GM23338 (cell line): ENCODE results near the gene SWT1. TPM values are rescaled to one million over a fixed set of nuclear protein-coding genes. Genes with fewer than 3 reads are reported as not detected.

Experiments
- ATAC-seq: fragments of 200-7000 bp; cut with Tn5 transposase; 3 replicates; pipeline ENCODE4 v1.9.1; 2020
- DNase-seq: peaks from one replicate; pipeline ENCODE4 v3.0.0-alpha.2; 2015; ENCODE audit warnings: low spot score
- H2AFZ ChIP-seq: fragments of 200-600 bp; sonication (generic); 2 replicates; pipeline ENCODE4 v1.8.0; 2016; ENCODE audit warnings: antibody characterized with exemption, mild to moderate bottlenecking, moderate library complexity
- H3F3A ChIP-seq: fragments of 200-600 bp; sonication (generic); replicated peaks from 2 replicates; pipeline ENCODE4 v1.8.0; 2017; ENCODE audit warnings: antibody characterized with exemption, mixed run types, low read depth
- H3K27ac ChIP-seq: fragments of 200-600 bp; sonication (generic); 2 replicates; pipeline ENCODE4 v1.6.1; 2016; ENCODE audit warnings: low read depth
- H3K27me3 ChIP-seq: fragments of 200-600 bp; sonication (generic); 2 replicates; pipeline ENCODE4 v1.8.0; 2016; ENCODE audit warnings: mild to moderate bottlenecking, mixed run types, moderate library complexity; ENCODE audit not compliant: insufficient read depth
- H3K36me3 ChIP-seq: fragments of 200-600 bp; sonication (generic); 2 replicates; pipeline ENCODE4 v1.8.0; 2016; ENCODE audit warnings: mild to moderate bottlenecking; ENCODE audit not compliant: insufficient read depth
- H3K4me1 ChIP-seq: fragments of 200-600 bp; sonication (generic); 2 replicates; pipeline ENCODE4 v1.8.0; 2016; ENCODE audit warnings: mild to moderate bottlenecking, moderate library complexity; ENCODE audit not compliant: insufficient read depth
- H3K4me2 ChIP-seq: fragments of 200-600 bp; sonication (generic); 2 replicates; pipeline ENCODE4 v1.7.1; 2017; ENCODE audit warnings: mixed run types
- H3K4me3 ChIP-seq: fragments of 200-600 bp; sonication (generic); 2 replicates; pipeline ENCODE4 v1.6.1; 2016; ENCODE audit warnings: mixed run types
- H3K79me2 ChIP-seq: fragments of 200-600 bp; sonication (generic); replicated peaks from 2 replicates; pipeline ENCODE4 v1.8.0; 2017; ENCODE audit warnings: mild to moderate bottlenecking; ENCODE audit not compliant: insufficient read depth
- H3K9me2 ChIP-seq: fragments of 200-600 bp; sonication (generic); 2 replicates; pipeline ENCODE4 v1.8.0; 2017; ENCODE audit not compliant: insufficient read depth
- H4K20me1 ChIP-seq: fragments of 200-600 bp; sonication (generic); replicated peaks from 2 replicates; pipeline ENCODE4 v1.8.0; 2017; ENCODE audit warnings: mild to moderate bottlenecking; ENCODE audit not compliant: insufficient read depth
- H3K27ac Mint-ChIP-seq: 2 replicates; pipeline ENCODE4 v1.8.0; 2020; ENCODE audit warnings: inconsistent platforms, mild to moderate bottlenecking, moderate library complexity, mixed read lengths
- H3K27me3 Mint-ChIP-seq: 3 replicates; pipeline ENCODE4 v1.8.0; 2022; ENCODE audit warnings: low read depth, mild to moderate bottlenecking, moderate library complexity, mixed read lengths, inconsistent platforms; ENCODE audit not compliant: insufficient read depth, poor library complexity
- H3K36me3 Mint-ChIP-seq: 3 replicates; pipeline ENCODE4 v1.8.0; 2021; ENCODE audit warnings: low read depth, mild to moderate bottlenecking, inconsistent platforms, moderate library complexity, mixed read lengths
- H3K4me1 Mint-ChIP-seq: 3 replicates; pipeline ENCODE4 v1.8.0; 2020; ENCODE audit warnings: mild to moderate bottlenecking, inconsistent platforms, mixed read lengths
- H3K4me3 Mint-ChIP-seq: 3 replicates; pipeline ENCODE4 v1.8.0; 2021; ENCODE audit warnings: moderate library complexity, mild to moderate bottlenecking, inconsistent platforms, mixed read lengths
- H3K9me3 Mint-ChIP-seq: 3 replicates; pipeline ENCODE4 v1.8.0; 2020; ENCODE audit warnings: moderate library complexity, mild to moderate bottlenecking, inconsistent platforms, mixed read lengths
- CREB1 ChIP-seq: fragments of 250-450 bp; sonication (Bioruptor Pico); IDR thresholded peaks from 2 replicates; pipeline ENCODE4 v1.5.0; 2020; ENCODE audit warnings: low read depth, mild to moderate bottlenecking, moderate library complexity
- EZH2 ChIP-seq: fragments of 200-600 bp; sonication (generic); IDR thresholded peaks from one replicate; pipeline ENCODE4 v1.8.0; 2017; ENCODE audit warnings: antibody characterized with exemption, mild to moderate bottlenecking, low read depth; ENCODE audit not compliant: unreplicated experiment
- EZH2phosphoT487 ChIP-seq: fragments of 200-600 bp; sonication (generic); IDR thresholded peaks from one replicate; pipeline ENCODE4 v1.8.1; 2018; ENCODE audit warnings: antibody characterized with exemption; ENCODE audit not compliant: unreplicated experiment
- JUNB ChIP-seq: IDR thresholded peaks from one replicate; pipeline ENCODE4 v1.6.1; 2016; ENCODE audit warnings: antibody characterized with exemption; ENCODE audit not compliant: unreplicated experiment
- NANOG ChIP-seq: IDR thresholded peaks from 2 replicates; pipeline ENCODE4 v1.6.1; 2016; ENCODE audit warnings: antibody characterized with exemption, borderline replicate concordance
- POLR2AphosphoS5 ChIP-seq: IDR thresholded peaks from 2 replicates; pipeline ENCODE4 v1.6.1; 2016; ENCODE audit warnings: antibody characterized with exemption, low read depth
- STAT1 ChIP-seq: IDR thresholded peaks from one replicate; pipeline ENCODE4 v1.6.1; 2016; ENCODE audit warnings: antibody characterized with exemption; ENCODE audit not compliant: unreplicated experiment
- ZNF114 ChIP-seq: fragments of 250-450 bp; sonication (Bioruptor Pico); IDR thresholded peaks from 2 replicates; pipeline ENCODE4 v1.5.0; 2020; ENCODE audit warnings: mild to moderate bottlenecking, moderate library complexity
- ZNF331 ChIP-seq: fragments of 250-450 bp; sonication (Bioruptor Pico); IDR thresholded peaks from 2 replicates; pipeline ENCODE4 v1.5.0; 2020; ENCODE audit warnings: low read depth, mild to moderate bottlenecking, moderate library complexity
- polyA plus RNA-seq: library from polyadenylated mRNA; unstranded; fragments of >200 nt; fragmentation: Nextera tagmentation; extraction: Ambion mirVana; gene quantifications from 2 replicates; pipeline ENCODE4 v1.2.1, GENCODE V29; 2016
- total RNA-seq: library from RNA; depleted of rRNA; stranded (reverse); fragments of >200 nt; shearing (Covaris generic); gene quantifications from 2 replicates; pipeline ENCODE4 v1.2.3, GENCODE V29; 2014
- TF ChIP-seq, protein P1 (sequence below): IDR thresholded peaks from 2 replicates; pipeline ENCODE4 v1.6.1; 2016; ENCODE audit warnings: antibody characterized with exemption
- TF ChIP-seq, protein P2 (sequence below): IDR thresholded peaks from one replicate; pipeline ENCODE4 v1.6.1; 2018; ENCODE audit warnings: antibody characterized with exemption; ENCODE audit not compliant: unreplicated experiment
- TF ChIP-seq, protein P3 (sequence below): fragments of 250-450 bp; sonication (Bioruptor Pico); IDR thresholded peaks from 2 replicates; pipeline ENCODE4 v1.5.0; 2020; ENCODE audit warnings: mild to moderate bottlenecking, moderate library complexity
- TF ChIP-seq, protein P4 (sequence below), 2 experiments: fragments of 200-600 bp in 1 of 2; sonication (generic) in 1 of 2; conservative IDR thresholded peaks; 2 replicates each; pipeline versions ENCODE4 v1.5.1 to v1.6.1; 2016 to 2017; ENCODE audit warnings: antibody characterized with exemption in 2 of 2, low read depth in 2 of 2, mild to moderate bottlenecking in 2 of 2, moderate library complexity in 1 of 2

The SWT1 gene
- total and polyA plus RNA-seq, 2 experiments from 2014 or later = 3.6 to 5.7 TPM

DNA sequence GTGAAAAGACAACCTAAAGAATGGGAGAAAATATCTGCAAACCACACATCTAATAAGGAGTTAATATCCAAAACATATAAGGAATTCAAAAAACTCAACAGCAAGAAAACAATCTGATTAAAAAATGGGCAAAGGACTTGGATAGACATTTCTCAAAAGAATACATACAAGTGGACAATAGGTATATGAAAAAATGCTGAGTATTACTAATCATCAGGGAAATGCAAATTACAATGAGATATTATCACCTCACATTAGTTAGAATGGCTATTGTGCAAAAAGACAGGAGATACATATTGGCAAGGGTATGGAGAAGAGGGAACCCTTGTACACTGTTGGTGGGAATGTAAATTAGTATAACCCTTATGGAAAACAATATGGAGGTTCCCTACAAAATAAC, 45.1 kb upstream of the SWT1 start (continued):
- no peak for TF ChIP-seq ZNF331 (CRISPR knock-in tag)

DNA sequence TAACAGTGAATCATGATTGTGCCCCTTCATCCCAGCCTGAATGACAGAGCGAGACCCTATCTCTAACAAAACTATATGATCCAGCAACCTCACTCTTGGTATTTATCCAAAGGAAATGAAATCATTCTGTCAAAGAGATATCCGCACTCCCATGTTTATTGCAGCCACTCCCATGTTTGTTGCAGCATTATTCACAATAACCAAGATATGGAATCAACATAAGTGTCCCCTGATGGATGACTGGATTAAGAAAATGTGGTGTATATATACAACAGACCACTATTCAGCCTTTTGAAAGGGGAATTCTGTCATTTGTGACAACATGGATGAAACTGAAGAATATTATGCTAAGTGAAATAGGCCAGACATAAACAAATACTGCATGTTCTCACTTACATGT, 44.6 kb upstream of the SWT1 start:
- no peaks in the 10 kb centered on the region for H3K9me2 ChIP-seq
- no peak overlapping the region for H3K27ac ChIP-seq
- DNase-seq (no peak), ATAC-seq (no peak)
- H2AFZ ChIP-seq = no peak overlapping the region
- Mint-ChIP-seq H3K27me3 (peaks cover 4% of the 10 kb centered on the region), H3K36me3 (peaks cover 10% of the 10 kb centered on the region; the same call in 2 of the 3 replicates), H3K9me3 (peaks cover 19% of the 10 kb centered on the region), H3K4me1 (no peaks in the 10 kb centered on the region), H3K4me3 (no peak overlapping the region), H3K27ac (no peak overlapping the region)
- H3K79me2 ChIP-seq = no peaks in the 10 kb centered on the region
- no peaks in the 10 kb centered on the region for H3F3A ChIP-seq
- no peaks in the 10 kb centered on the region for H3K36me3 ChIP-seq
- H3K4me1 ChIP-seq = no peaks in the 10 kb centered on the region
- H3K4me3 ChIP-seq = no peak overlapping the region
- TF ChIP-seq JUNB = no peak
- TF ChIP-seq, protein P1, sequence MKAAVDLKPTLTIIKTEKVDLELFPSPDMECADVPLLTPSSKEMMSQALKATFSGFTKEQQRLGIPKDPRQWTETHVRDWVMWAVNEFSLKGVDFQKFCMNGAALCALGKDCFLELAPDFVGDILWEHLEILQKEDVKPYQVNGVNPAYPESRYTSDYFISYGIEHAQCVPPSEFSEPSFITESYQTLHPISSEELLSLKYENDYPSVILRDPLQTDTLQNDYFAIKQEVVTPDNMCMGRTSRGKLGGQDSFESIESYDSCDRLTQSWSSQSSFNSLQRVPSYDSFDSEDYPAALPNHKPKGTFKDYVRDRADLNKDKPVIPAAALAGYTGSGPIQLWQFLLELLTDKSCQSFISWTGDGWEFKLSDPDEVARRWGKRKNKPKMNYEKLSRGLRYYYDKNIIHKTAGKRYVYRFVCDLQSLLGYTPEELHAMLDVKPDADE = no peak
- no peak for TF ChIP-seq STAT1
- TF ChIP-seq EZH2 = no peak
- TF ChIP-seq ZNF114 (CRISPR knock-in tag) = no peak
- TF ChIP-seq, protein P2, sequence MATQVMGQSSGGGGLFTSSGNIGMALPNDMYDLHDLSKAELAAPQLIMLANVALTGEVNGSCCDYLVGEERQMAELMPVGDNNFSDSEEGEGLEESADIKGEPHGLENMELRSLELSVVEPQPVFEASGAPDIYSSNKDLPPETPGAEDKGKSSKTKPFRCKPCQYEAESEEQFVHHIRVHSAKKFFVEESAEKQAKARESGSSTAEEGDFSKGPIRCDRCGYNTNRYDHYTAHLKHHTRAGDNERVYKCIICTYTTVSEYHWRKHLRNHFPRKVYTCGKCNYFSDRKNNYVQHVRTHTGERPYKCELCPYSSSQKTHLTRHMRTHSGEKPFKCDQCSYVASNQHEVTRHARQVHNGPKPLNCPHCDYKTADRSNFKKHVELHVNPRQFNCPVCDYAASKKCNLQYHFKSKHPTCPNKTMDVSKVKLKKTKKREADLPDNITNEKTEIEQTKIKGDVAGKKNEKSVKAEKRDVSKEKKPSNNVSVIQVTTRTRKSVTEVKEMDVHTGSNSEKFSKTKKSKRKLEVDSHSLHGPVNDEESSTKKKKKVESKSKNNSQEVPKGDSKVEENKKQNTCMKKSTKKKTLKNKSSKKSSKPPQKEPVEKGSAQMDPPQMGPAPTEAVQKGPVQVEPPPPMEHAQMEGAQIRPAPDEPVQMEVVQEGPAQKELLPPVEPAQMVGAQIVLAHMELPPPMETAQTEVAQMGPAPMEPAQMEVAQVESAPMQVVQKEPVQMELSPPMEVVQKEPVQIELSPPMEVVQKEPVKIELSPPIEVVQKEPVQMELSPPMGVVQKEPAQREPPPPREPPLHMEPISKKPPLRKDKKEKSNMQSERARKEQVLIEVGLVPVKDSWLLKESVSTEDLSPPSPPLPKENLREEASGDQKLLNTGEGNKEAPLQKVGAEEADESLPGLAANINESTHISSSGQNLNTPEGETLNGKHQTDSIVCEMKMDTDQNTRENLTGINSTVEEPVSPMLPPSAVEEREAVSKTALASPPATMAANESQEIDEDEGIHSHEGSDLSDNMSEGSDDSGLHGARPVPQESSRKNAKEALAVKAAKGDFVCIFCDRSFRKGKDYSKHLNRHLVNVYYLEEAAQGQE = no peak
- no peak for TF ChIP-seq EZH2phosphoT487
- no peak for TF ChIP-seq NANOG
- no peak for TF ChIP-seq CREB1 (CRISPR knock-in tag)
- no peak for TF ChIP-seq ZNF331 (CRISPR knock-in tag)
- TF ChIP-seq POLR2AphosphoS5 = no peak
- TF ChIP-seq, protein P3, sequence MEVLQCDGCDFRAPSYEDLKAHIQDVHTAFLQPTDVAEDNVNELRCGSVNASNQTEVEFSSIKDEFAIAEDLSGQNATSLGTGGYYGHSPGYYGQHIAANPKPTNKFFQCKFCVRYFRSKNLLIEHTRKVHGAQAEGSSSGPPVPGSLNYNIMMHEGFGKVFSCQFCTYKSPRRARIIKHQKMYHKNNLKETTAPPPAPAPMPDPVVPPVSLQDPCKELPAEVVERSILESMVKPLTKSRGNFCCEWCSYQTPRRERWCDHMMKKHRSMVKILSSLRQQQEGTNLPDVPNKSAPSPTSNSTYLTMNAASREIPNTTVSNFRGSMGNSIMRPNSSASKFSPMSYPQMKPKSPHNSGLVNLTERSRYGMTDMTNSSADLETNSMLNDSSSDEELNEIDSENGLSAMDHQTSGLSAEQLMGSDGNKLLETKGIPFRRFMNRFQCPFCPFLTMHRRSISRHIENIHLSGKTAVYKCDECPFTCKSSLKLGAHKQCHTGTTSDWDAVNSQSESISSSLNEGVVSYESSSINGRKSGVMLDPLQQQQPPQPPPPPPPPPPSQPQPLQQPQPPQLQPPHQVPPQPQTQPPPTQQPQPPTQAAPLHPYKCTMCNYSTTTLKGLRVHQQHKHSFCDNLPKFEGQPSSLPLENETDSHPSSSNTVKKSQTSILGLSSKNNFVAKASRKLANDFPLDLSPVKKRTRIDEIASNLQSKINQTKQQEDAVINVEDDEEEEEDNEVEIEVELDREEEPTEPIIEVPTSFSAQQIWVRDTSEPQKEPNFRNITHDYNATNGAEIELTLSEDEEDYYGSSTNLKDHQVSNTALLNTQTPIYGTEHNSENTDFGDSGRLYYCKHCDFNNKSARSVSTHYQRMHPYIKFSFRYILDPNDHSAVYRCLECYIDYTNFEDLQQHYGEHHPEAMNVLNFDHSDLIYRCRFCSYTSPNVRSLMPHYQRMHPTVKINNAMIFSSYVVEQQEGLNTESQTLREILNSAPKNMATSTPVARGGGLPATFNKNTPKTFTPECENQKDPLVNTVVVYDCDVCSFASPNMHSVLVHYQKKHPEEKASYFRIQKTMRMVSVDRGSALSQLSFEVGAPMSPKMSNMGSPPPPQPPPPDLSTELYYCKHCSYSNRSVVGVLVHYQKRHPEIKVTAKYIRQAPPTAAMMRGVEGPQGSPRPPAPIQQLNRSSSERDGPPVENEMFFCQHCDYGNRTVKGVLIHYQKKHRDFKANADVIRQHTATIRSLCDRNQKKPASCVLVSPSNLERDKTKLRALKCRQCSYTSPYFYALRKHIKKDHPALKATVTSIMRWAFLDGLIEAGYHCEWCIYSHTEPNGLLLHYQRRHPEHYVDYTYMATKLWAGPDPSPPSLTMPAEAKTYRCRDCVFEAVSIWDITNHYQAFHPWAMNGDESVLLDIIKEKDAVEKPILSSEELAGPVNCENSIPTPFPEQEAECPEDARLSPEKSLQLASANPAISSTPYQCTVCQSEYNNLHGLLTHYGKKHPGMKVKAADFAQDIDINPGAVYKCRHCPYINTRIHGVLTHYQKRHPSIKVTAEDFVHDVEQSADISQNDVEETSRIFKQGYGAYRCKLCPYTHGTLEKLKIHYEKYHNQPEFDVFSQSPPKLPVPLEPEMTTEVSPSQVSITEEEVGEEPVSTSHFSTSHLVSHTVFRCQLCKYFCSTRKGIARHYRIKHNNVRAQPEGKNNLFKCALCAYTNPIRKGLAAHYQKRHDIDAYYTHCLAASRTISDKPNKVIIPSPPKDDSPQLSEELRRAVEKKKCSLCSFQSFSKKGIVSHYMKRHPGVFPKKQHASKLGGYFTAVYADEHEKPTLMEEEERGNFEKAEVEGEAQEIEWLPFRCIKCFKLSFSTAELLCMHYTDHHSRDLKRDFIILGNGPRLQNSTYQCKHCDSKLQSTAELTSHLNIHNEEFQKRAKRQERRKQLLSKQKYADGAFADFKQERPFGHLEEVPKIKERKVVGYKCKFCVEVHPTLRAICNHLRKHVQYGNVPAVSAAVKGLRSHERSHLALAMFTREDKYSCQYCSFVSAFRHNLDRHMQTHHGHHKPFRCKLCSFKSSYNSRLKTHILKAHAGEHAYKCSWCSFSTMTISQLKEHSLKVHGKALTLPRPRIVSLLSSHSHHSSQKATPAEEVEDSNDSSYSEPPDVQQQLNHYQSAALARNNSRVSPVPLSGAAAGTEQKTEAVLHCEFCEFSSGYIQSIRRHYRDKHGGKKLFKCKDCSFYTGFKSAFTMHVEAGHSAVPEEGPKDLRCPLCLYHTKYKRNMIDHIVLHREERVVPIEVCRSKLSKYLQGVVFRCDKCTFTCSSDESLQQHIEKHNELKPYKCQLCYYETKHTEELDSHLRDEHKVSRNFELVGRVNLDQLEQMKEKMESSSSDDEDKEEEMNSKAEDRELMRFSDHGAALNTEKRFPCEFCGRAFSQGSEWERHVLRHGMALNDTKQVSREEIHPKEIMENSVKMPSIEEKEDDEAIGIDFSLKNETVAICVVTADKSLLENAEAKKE = no peak
- TF ChIP-seq, protein P4, sequence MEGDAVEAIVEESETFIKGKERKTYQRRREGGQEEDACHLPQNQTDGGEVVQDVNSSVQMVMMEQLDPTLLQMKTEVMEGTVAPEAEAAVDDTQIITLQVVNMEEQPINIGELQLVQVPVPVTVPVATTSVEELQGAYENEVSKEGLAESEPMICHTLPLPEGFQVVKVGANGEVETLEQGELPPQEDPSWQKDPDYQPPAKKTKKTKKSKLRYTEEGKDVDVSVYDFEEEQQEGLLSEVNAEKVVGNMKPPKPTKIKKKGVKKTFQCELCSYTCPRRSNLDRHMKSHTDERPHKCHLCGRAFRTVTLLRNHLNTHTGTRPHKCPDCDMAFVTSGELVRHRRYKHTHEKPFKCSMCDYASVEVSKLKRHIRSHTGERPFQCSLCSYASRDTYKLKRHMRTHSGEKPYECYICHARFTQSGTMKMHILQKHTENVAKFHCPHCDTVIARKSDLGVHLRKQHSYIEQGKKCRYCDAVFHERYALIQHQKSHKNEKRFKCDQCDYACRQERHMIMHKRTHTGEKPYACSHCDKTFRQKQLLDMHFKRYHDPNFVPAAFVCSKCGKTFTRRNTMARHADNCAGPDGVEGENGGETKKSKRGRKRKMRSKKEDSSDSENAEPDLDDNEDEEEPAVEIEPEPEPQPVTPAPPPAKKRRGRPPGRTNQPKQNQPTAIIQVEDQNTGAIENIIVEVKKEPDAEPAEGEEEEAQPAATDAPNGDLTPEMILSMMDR (conservative IDR thresholded peaks at IDR 0.05; ENCODE audit: low read depth in 2 of 2) = no peak
- H3K4me2 ChIP-seq = no peak overlapping the region
- no peaks in the 10 kb centered on the region for H4K20me1 ChIP-seq
- H3K27me3 ChIP-seq = no peaks in the 10 kb centered on the region
